Measurements from ENCODE around the gene SETDB1.

The SETDB1 gene

DNA sequence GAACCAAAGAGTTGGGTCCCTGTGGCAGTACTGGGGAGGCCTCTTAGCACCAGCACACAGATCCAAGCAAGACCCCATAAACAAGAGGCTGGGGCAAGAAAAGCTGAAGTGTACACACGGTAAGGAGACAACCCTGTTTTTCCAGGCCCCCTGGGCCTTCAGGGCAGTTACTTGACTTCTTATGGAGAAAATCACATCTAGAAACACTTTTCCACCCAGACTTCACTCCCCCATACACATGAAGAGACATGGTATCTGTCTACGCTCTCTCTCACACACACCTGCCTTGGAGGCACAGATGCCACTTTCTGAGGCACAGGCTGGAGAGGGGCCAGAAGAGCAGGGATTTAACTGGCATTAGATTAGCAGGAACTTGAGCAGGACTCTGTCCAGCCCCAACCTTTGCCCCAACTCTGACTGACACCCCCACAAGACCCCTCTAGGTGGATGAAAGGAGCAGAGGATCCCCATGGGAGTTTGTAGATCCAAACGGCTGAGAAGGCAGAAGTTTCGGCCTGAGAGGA lies 46.3 kb downstream of the SETDB1 start:
- ChIA-PET POLR2A (no interaction called here), CTCF (no interaction called here)
- no peak for DNase-seq (ENCODE audit: extremely low spot score)
- TF ChIP-seq, protein P1, sequence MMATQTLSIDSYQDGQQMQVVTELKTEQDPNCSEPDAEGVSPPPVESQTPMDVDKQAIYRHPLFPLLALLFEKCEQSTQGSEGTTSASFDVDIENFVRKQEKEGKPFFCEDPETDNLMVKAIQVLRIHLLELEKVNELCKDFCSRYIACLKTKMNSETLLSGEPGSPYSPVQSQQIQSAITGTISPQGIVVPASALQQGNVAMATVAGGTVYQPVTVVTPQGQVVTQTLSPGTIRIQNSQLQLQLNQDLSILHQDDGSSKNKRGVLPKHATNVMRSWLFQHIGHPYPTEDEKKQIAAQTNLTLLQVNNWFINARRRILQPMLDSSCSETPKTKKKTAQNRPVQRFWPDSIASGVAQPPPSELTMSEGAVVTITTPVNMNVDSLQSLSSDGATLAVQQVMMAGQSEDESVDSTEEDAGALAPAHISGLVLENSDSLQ (IDR thresholded peaks at IDR 0.05): no peak
- TF ChIP-seq ELF4 (IDR thresholded peaks at IDR 0.05): no peak
- TF ChIP-seq BHLHE40 (IDR thresholded peaks at IDR 0.05; ENCODE audit: borderline replicate concordance): no peak
- no peak for TF ChIP-seq ARNT (IDR thresholded peaks at IDR 0.05)
- no peak for TF ChIP-seq HDGF (IDR thresholded peaks at IDR 0.05; ENCODE audit: borderline replicate concordance)
- no peak for TF ChIP-seq SP1 (IDR thresholded peaks at IDR 0.05)
- no peak for TF ChIP-seq SUZ12 (IDR thresholded peaks at IDR 0.05)
- no peak for TF ChIP-seq TARDBP (IDR thresholded peaks at IDR 0.05)
- no peak for TF ChIP-seq LEF1 (IDR thresholded peaks at IDR 0.05; ENCODE audit: borderline replicate concordance)
- TF ChIP-seq ZNF384 (IDR thresholded peaks at IDR 0.05): no peak
- TF ChIP-seq FOXM1 (IDR thresholded peaks at IDR 0.05; ENCODE audit: borderline replicate concordance): no peak
- no peak for TF ChIP-seq L3MBTL2 (conservative IDR thresholded peaks at IDR 0.05)
- TF ChIP-seq FOXA1 (IDR thresholded peaks at IDR 0.05): no peak
- TF ChIP-seq CTBP1 (IDR thresholded peaks at IDR 0.05; ENCODE audit: borderline replicate concordance): no peak

DNA sequence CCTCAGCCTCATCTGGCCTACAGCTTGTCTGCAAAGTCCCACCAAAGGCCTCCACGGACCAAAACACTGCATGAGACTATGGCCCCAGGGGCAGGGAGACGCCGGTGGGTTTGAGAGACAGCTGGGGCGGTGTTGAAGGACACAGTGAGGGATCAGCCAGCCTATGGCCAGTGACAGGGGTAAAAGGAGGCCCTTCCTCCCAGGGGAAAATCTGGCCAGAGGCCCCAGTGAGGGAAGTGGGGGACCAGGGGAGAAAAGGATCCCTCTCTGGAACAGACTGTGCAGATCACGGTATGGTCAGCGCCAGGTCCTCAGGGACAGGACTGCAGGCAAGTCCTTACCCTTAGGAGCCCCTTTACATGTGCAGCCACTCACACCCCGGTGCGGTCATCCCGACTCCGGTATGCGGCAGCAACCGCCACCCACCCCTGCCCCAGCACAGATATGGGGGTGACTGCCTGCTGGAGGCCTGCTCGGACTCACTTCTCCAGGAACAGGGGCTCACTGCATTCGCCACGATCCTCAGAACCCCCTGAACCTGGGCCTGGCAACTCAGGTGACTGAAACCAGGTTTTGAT lies 47.2 kb downstream of the SETDB1 start:
- CTCF ChIA-PET: interaction anchor here (0.7 to 1.1 kb wide), 3 partner anchors 11 to 413 kb away, joined by 4 to 6 read pairs (median 6); partner anchors contain the start of gene MINDY1
- TF ChIP-seq FOXA1 (IDR thresholded peaks at IDR 0.05) (no peak), FOXK2 (IDR thresholded peaks at IDR 0.05) (no peak), LEF1 (IDR thresholded peaks at IDR 0.05; ENCODE audit: borderline replicate concordance) (no peak), BHLHE40 (IDR thresholded peaks at IDR 0.05; ENCODE audit: borderline replicate concordance) (no peak), FOXM1 (IDR thresholded peaks at IDR 0.05; ENCODE audit: borderline replicate concordance) (no peak), ELF4 (IDR thresholded peaks at IDR 0.05) (no peak), CTBP1 (IDR thresholded peaks at IDR 0.05; ENCODE audit: borderline replicate concordance) (no peak), TARDBP (IDR thresholded peaks at IDR 0.05) (no peak), ARNT (IDR thresholded peaks at IDR 0.05) (no peak), SUZ12 (IDR thresholded peaks at IDR 0.05) (no peak), NFRKB (IDR thresholded peaks at IDR 0.05) (no peak), L3MBTL2 (conservative IDR thresholded peaks at IDR 0.05) (no peak), HDGF (IDR thresholded peaks at IDR 0.05; ENCODE audit: borderline replicate concordance) (no peak)
- DNase-seq (ENCODE audit: extremely low spot score): no peak
- POLR2A ChIA-PET: interaction anchor here (0.7 to 3.6 kb wide), 12 partner anchors 9 to 394 kb away, joined by 3 to 20 read pairs (median 4); partner anchors contain the start of genes MCL1 and MINDY1

DNA sequence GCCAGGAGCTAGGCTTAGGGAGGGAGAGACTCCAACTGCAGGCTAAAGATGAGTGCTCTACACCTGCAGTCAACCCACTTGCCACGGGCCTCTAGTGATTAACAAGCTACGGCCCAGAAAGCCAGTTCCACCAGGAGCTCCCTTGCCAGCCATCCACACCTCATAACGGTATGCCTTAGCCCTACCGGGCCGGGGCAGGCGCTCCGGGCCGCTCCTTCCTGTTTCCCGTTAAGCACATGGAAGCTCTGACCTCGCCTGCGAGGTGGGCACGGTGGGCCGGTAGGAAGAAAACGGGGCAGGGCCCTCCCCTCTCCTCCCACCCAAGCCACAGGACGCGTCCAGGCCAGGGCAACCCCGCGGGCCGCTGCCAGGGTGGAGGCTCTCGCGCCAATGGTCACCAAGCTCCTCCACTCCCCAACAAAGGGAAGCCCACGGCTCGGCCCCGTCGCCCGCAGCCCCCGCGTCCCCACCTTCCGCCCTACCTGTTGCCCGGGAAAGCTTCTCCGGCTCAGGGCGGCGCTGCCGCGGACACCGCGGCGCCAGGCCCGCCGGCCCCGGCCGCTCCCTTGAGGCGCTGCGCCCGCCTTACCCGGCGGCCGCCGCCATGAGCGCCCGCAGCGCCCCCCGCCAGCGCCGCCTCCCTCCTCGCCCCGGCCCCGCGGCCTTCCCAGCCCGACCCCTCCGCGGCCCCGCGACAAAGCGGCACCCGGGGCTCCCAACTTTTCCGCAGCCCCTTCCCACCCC lies 47.8 kb downstream of the SETDB1 start:
- ChIA-PET CTCF (interaction anchor here (0.7 to 1.1 kb wide), 3 partner anchors 11 to 414 kb away, joined by 4 to 6 read pairs (median 6); partner anchors contain the start of gene MINDY1), POLR2A (interaction anchor here (0.7 to 3.6 kb wide), 14 partner anchors 8 to 412 kb away, joined by 3 to 20 read pairs (median 3); partner anchors contain the start of genes MCL1 and MINDY1)
- peak; percentile 61 for DNase-seq (ENCODE audit: extremely low spot score)
- no peak for TF ChIP-seq HDGF (IDR thresholded peaks at IDR 0.05; ENCODE audit: borderline replicate concordance)
- no peak for TF ChIP-seq FOXK2 (IDR thresholded peaks at IDR 0.05)
- TF ChIP-seq, protein P1 (IDR thresholded peaks at IDR 0.05): no peak
- TF ChIP-seq L3MBTL2 (conservative IDR thresholded peaks at IDR 0.05): peak; percentile 22; the same call in 1 of the 2 replicates

DNA sequence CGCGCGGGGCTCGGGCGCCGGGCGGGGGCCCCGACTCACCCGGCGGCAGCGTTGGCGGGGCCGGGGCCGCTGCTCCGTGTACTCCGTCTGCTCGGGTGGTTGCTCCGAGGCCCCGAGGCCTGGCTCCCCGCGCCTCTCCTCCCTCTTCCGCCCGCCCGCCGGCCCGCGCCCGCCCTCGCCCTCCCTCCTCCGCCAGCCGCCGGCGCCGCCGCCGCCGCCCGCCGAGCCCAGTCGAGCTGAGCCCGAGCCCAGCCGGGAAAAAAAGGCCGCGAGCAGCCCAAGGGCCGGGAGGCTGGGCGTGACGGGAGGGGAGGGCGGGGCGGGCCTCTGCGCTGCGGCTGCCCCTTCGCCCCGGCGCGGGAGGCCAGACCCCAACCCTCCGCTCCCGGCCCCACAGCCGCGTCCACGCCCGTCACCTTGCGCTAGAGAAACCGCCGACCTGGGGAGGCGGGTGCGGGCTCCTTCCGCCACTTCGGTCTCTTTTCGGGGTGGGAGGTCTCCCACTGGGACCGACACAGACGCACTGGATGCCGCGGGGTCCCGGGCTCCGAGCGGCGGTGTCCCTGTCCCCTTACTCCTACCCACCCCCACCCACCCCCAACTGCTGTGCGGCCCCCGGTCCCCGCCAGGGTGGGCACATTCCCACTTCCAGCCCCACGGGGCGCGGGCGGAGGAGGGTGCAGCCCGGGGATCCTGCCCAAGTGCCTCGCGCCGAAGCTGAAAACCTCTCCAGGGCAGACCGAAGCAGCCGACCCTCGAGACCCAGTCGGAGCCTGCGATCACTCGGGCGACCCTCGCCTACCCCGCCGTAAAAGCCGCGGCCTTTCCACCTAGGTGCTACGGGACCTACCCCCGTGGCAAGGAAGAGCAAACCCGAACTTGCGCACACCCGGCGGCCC lies 48.7 kb downstream of the SETDB1 start, which contains the start of gene CERS2:
Gene CERS2, minus strand, starts transcription at position 256 of the 899 bp plus-strand sequence. CDS start 5,745 bp downstream, outside the sequence.
- DNase-seq (ENCODE audit: extremely low spot score): peak; percentile 89
- TF ChIP-seq L3MBTL2 (conservative IDR thresholded peaks at IDR 0.05): no peak
- no peak for TF ChIP-seq CTBP1 (IDR thresholded peaks at IDR 0.05; ENCODE audit: borderline replicate concordance)
- TF ChIP-seq, protein P1 (IDR thresholded peaks at IDR 0.05): no peak
- TF ChIP-seq ELF4 (IDR thresholded peaks at IDR 0.05): no peak
- no peak for TF ChIP-seq FOXK2 (IDR thresholded peaks at IDR 0.05)
- TF ChIP-seq FOXM1 (IDR thresholded peaks at IDR 0.05; ENCODE audit: borderline replicate concordance): no peak
- no peak for TF ChIP-seq LEF1 (IDR thresholded peaks at IDR 0.05; ENCODE audit: borderline replicate concordance)
- no peak for TF ChIP-seq NFRKB (IDR thresholded peaks at IDR 0.05)
- no peak for TF ChIP-seq ZNF384 (IDR thresholded peaks at IDR 0.05)
- no peak for TF ChIP-seq ARNT (IDR thresholded peaks at IDR 0.05)
- TF ChIP-seq FOXA1 (IDR thresholded peaks at IDR 0.05): no peak
- no peak for TF ChIP-seq SP1 (IDR thresholded peaks at IDR 0.05)
- TF ChIP-seq HDGF (IDR thresholded peaks at IDR 0.05; ENCODE audit: borderline replicate concordance): no peak
- no peak for TF ChIP-seq TARDBP (IDR thresholded peaks at IDR 0.05)
- ChIA-PET CTCF (no interaction called here), POLR2A (interaction anchor here (1.0 to 3.6 kb wide), 6 partner anchors 9 to 395 kb away, joined by 3 to 20 read pairs (median 4); partner anchors contain the start of genes MCL1 and MINDY1)

Data from HEK293T (cell line).